Right cardiac atrium (tissue), 5 donors: ENCODE data around the gene KCNQ1. TPM values are rescaled to one million over a fixed set of nuclear protein-coding genes. Genes with fewer than 3 reads are reported as not detected.

Experiments
- ATAC-seq, 2 donors: fragments of 200-7000 bp; cut with Tn5 transposase; one replicate each; pipeline versions ENCODE4 v1.8.0 to v1.9.1; 2020; ENCODE audit warnings: moderate library complexity in 2 of 2, mild to moderate bottlenecking in 1 of 2
- DNase-seq, 3 donors: peaks; one replicate each; pipeline ENCODE4 v3.0.0-alpha.2; 2020
- H3K27ac ChIP-seq: one replicate; pipeline ENCODE4 v1.5.1; 2013; ENCODE audit warnings: mild to moderate bottlenecking, low read length, control low read depth, moderate library complexity
- H3K27me3 ChIP-seq: one replicate; pipeline ENCODE4 v1.6.1; 2013; ENCODE audit not compliant: control insufficient read depth, insufficient read depth
- H3K4me1 ChIP-seq: one replicate; pipeline ENCODE4 v1.6.1; 2013; ENCODE audit warnings: low read length; ENCODE audit not compliant: control insufficient read depth, insufficient read depth
- H3K4me3 ChIP-seq: one replicate; pipeline ENCODE4 v1.5.1; 2013; ENCODE audit warnings: low read length, control low read depth
- H3K9me3 ChIP-seq: one replicate; pipeline ENCODE4 v1.6.1; 2013; ENCODE audit warnings: low read length; ENCODE audit not compliant: control insufficient read depth
- WGBS: extraction: QIAGEN DNeasy Blood & Tissue Kit; methylation state at CpG from one replicate; pipeline ENCODE4 v1.1.7; 2013; 5-methylcytosine and 5-hydroxymethylcytosine counted together
- intact Hi-C, 4 donors: fragments of 100-400 bp; cut with DNase I; formaldehyde crosslinking; loops; one replicate each; pipeline versions ENCODE4 v1.11.0 to v1.14.0; 2022 to 2023
- polyA plus RNA-seq: library from polyadenylated mRNA; stranded (reverse); fragments of 200-250 nt; gene quantifications from one replicate; pipeline ENCODE4 v1.2.3, GENCODE V29; 2013
- total RNA-seq, 4 donors: library from RNA; stranded (reverse); fragmentation: NEBNext Ultra II Directional; extraction: Animal tissue kit (Norgen Biotek cat#: 25700); gene quantifications; one replicate each; pipeline ENCODE4 v1.2.1, GENCODE V29; 2021
- donor health status: healthy with polysubstance abuse.
- donor health status: DM: no; HTN: yes; CAD: no.
- donor health status: DM: no; HTN: no; CAD: no.
- donor health status: DM: no; HTN: yes; CAD: no; lungs with severe emphysema.
- donor health status: DM: yes; HTN: yes; CAD: no.

KCNQ1 gene
- total and polyA plus RNA-seq, 5 donors, result 36.4 to 46.8 (median 37.7) TPM

DNA sequence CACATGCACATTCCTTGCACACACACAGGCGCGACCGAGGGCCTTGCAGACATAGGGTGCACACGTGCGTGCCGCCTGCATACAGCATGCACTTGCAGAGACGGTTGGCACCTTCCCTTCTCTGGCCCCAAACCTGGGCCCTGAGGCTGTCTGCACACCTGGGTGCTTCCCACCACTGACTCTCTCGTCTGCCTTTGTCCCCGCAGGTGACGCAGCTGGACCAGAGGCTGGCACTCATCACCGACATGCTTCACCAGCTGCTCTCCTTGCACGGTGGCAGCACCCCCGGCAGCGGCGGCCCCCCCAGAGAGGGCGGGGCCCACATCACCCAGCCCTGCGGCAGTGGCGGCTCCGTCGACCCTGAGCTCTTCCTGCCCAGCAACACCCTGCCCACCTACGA lies 402.8 kb downstream of the KCNQ1 start:
- H3K4me3 ChIP-seq, result no peak overlapping the region
- H3K27ac ChIP-seq, result no peak overlapping the region
- no peaks in the 10 kb centered on the region for H3K27me3 ChIP-seq
- 90% methylated on average over 21 of the region's 21 CpGs for WGBS
- DNase-seq (no peak), ATAC-seq (no peak)
- no peaks in the 10 kb centered on the region for H3K9me3 ChIP-seq
- intact Hi-C loops, result no loop called here
- H3K4me1 ChIP-seq, result no peaks in the 10 kb centered on the region

DNA sequence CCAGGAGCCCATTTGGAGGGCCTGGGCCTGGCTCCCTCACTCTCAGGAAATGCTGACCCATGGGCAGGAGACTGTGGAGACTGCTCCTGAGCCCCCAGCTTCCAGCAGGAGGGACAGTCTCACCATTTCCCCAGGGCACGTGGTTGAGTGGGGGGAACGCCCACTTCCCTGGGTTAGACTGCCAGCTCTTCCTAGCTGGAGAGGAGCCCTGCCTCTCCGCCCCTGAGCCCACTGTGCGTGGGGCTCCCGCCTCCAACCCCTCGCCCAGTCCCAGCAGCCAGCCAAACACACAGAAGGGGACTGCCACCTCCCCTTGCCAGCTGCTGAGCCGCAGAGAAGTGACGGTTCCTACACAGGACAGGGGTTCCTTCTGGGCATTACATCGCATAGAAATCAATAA lies 403.7 kb downstream of the KCNQ1 start:
- H3K4me1 ChIP-seq, result no peaks in the 10 kb centered on the region
- no peak for DNase-seq
- intact Hi-C loops, result no loop called here
- no peak overlapping the region for H3K4me3 ChIP-seq
- H3K27me3 ChIP-seq, result no peaks in the 10 kb centered on the region
- ATAC-seq, result no peak
- H3K27ac ChIP-seq, result no peak overlapping the region
- H3K9me3 ChIP-seq, result no peaks in the 10 kb centered on the region
- 87% methylated on average over 9 of the region's 9 CpGs for WGBS

DNA sequence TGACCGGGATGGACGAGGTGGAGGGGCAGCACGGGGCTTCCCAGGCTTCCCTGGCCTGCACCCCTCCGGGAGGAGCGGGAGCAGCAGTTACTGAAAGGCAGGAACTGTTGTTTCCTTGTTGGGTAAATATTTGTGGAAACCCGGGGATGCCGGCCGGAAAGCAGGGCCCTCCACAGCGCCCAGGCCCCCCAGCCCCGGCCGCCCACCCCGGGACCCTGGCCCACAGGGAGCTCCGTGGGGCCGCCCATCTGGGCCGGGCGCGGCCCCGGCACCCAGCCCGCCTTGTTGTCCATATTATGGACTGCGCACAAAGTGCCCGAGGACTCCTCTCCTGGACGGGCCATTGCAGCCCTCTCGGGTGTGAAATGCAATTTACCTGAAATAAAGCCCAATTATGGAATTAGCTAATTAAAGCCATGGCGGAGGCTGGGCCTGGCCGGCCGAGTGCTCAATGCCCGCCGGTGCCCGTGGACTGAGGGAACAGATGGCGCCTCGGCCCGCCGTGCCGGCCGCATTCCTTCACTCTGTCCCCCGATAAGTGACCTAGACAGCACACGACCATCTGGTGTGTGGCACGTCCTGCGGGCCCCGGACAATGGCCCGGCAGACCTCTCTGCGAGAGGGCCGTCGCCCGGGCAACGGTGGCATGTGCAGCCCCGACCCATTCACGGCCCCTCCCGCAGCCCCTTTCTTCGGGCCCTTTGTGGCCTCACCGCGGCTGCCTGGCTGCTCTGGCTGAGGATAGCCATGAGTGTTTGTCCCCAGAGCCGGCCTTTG lies 405.4 kb downstream of the KCNQ1 start:
- Histone ChIP-seq H3K9me3 (no peaks in the 10 kb centered on the region), H3K27ac (no peak overlapping the region), H3K4me1 (no peaks in the 10 kb centered on the region), H3K27me3 (no peaks in the 10 kb centered on the region), H3K4me3 (no peak overlapping the region)
- ATAC-seq, result no peak
- 84% methylated on average over 53 of the region's 53 CpGs for WGBS
- intact Hi-C loops, result no loop called here
- no peak for DNase-seq

DNA sequence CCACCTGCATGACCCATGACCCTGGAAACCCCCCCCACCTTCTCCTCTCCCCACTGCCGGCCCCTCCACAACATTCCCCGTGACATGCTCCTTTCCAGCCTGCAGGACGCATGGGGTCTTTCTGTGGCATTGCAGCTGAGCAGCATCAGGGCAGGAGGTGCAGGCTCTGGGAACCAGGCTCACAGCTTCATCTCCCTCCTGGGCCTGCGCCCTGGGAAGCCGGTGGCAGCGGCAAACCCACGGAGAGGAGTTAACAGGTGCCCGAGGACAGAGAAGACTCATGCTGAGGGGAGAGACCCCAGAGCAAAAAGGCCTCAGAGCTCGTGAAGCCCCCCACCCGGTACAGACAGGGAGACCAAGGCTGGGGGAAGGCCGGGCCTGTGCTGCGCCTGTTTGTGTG lies 408.6 kb downstream of the KCNQ1 start:
- intact Hi-C loops, result no loop called here
- no peak for ATAC-seq
- 97% methylated on average over 12 of the region's 12 CpGs for WGBS

DNA sequence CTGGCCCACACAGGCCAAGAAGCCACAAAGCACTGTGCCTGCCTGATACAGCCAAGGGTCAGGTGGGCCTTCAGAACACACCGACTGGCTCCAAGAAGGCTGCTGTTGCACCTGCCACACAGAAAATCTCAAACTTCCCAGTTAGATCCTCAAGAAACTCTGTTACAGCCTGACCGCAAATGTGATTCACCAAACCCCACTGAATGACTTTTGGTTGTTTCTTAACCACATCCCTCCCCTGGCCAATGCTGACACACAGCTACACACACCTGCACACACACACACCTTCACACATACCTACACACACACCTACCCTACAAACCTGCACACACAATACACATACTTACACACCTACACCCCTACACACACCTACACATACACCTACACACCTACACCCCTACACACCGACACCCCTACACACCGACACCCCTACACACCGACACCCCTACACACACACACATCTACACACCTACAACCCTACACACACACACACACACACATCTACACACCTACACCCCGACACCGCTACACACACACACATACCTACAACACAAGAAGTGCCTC lies 409.3 kb downstream of the KCNQ1 start:
- H3K4me3 ChIP-seq, result no peak overlapping the region
- H3K4me1 ChIP-seq, result no peaks in the 10 kb centered on the region
- ATAC-seq (no peak), DNase-seq (no peak)
- no peak overlapping the region for H3K27ac ChIP-seq
- H3K9me3 ChIP-seq, result no peaks in the 10 kb centered on the region
- no peaks in the 10 kb centered on the region for H3K27me3 ChIP-seq
- intact Hi-C loops, result no loop called here
- 95% methylated on average over 7 of the region's 7 CpGs for WGBS

More for the DNA sequence above, 408.6 kb downstream of the KCNQ1 start:
- Histone ChIP-seq H3K27me3 (no peaks in the 10 kb centered on the region), H3K27ac (no peak overlapping the region), H3K4me3 (no peak overlapping the region), H3K4me1 (no peaks in the 10 kb centered on the region), H3K9me3 (no peaks in the 10 kb centered on the region)
- no peak for DNase-seq

DNA sequence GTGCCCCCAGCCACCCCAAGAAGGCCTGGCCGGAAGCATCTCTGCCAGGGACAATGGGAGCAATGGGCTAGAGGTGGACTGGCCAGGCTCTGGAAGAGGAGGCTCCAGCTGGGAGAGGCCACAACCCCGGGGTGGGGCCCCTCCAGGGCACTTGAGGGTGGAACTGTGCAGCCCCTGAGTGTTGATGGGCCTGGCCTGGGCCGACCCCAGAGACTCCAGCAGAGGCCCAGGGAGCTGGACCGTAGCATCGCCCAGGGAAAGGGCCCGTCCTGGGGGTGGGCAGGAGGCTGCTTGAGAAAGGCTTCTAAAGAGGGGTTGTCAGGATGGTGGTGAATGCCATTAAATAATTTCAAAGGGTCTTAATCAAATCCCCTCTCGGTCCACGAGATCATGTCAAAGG lies 410.4 kb downstream of the KCNQ1 start:
- 89% methylated on average over 8 of the region's 8 CpGs for WGBS
- ATAC-seq (no peak), DNase-seq (no peak)
- Histone ChIP-seq H3K4me1 (no peaks in the 10 kb centered on the region), H3K27ac (no peak overlapping the region), H3K4me3 (no peak overlapping the region), H3K9me3 (no peaks in the 10 kb centered on the region), H3K27me3 (no peaks in the 10 kb centered on the region)
- intact Hi-C loops, result no loop called here

DNA sequence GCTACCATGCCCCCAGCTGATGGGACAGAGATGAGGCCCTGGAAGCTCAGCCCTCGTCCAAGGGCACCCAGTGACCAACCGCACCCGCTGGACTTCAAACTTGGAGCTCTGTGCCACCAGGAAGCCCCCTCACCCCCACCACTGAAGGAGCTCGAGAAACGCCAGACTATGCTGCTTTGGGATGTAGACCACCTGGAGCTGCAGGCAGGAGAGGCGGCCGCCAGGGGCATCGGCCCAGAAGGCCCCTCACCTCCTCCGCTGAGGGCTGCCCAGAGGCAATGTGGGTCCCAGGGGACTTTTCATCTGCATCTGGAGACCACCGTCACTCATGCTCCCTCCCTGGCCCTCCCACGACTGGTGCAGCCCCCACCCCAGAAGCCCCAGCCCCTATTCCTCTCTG lies 412.5 kb downstream of the KCNQ1 start:
- WGBS, result 88% methylated on average over 11 of the region's 11 CpGs
- H3K4me1 ChIP-seq, result no peaks in the 10 kb centered on the region

DNA sequence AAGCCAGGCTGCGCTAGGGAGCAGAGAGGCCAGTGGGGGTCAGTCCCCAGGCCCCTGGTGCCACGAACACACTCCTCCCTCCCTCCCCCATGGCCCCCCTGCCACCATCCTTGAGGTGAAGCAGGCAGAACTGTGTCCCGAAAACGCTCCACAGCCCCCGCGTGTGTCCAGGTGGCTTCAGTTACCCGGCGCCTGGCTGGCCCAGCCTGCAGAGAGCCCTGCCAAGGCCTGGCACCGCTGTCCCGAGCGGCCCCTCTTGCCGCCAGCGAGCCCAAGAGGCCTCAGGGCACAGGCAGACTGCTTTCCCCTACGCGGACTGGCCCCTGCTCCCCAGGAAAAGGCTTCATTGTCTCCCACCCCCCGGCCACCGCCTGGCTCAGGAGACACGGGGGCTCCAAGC lies 413.1 kb downstream of the KCNQ1 start:
- Histone ChIP-seq H3K27ac (no peak overlapping the region), H3K4me3 (no peak overlapping the region), H3K9me3 (no peaks in the 10 kb centered on the region), H3K27me3 (no peaks in the 10 kb centered on the region), H3K4me1 (no peaks in the 10 kb centered on the region)
- intact Hi-C loops, result no loop called here
- DNase-seq (no peak), ATAC-seq (no peak)
- WGBS, result 82% methylated on average over 18 of the region's 18 CpGs

More for the DNA sequence above, 412.5 kb downstream of the KCNQ1 start:
- ATAC-seq (no peak), DNase-seq (no peak)
- H3K9me3 ChIP-seq, result no peaks in the 10 kb centered on the region
- no peaks in the 10 kb centered on the region for H3K27me3 ChIP-seq
- H3K27ac ChIP-seq, result no peak overlapping the region
- H3K4me3 ChIP-seq, result no peak overlapping the region
- intact Hi-C loops, result no loop called here

DNA sequence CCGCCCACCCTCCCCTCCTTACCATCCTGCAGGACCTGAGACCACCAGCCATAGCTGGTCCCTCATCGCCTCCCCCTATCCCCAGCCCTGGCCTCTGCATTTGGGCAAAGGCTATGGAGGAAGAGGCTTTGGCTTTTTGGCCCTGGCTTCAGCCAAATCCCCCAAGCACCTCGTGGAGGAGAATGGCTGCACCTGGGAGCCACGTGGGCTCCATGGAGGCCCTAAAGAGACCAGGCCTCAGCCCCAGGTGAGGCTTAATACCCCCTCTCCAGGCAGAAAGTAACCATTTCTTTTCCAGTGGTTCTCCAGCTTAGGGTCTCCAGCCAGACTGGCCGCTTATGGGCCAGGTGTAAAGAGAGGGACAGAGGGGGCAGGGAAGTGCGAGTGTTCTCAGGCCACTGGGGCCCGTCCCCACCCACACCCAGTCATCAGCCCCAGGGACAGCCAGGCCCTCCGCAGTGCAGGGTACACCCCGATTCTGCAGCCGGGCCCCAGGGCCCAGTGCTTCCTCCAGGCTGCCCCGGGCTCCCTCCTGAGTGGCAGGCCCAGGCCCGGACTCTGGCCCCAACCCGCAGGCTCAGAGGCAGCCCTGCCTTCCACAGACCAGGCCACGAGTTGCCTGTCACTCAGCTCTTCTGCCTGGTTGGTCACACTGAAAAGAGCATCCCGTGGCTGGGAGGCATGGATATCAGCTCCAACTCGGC lies 414.3 kb downstream of the KCNQ1 start:
- intact Hi-C loops, result no loop called here
- no peaks in the 10 kb centered on the region for H3K9me3 ChIP-seq
- ATAC-seq (no peak), DNase-seq (no peak)
- H3K27ac ChIP-seq, result no peak overlapping the region
- WGBS, result 86% methylated on average over 16 of the region's 16 CpGs
- no peaks in the 10 kb centered on the region for H3K27me3 ChIP-seq
- H3K4me1 ChIP-seq, result no peaks in the 10 kb centered on the region
- H3K4me3 ChIP-seq, result no peak overlapping the region

DNA sequence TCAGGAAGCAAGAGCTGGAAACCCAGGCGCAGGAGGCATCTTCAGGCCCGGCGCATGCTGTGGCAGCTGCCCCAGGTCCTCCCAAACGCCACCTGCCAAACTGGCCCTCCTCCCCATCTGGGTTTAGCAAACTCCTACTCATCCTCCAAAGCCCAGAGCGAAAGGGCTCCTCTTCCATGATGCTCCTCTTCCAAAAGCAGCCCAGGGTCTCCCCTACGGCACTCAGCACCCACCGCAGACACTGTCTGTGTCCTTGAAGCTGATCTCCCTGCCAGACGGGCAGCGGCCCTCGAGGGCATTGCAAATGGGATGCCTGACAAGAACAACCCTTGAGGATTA lies 414.9 kb downstream of the KCNQ1 start:
- WGBS, result 92% methylated on average over 10 of the region's 10 CpGs

DNA sequence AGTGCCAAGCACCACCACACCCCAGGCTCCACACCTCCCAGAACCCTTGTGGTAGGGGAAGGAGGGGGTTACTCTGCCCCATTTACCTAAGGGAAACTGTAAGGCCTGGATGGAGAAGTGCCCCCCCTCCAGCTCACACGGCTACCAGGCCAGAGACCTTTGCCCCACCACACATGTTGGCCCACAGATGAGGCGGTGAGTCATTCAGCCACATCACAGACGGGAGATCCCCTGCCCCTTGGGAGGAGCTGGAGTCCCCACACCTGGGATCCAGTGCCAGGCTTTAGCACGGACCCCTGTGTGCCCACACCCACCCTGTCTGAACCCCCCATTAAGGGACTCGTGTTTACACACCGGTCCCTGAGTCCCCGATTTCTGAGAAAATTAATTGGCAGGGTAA lies 415.8 kb downstream of the KCNQ1 start:
- no peaks in the 10 kb centered on the region for H3K27me3 ChIP-seq
- WGBS, result 83% methylated on average over 7 of the region's 7 CpGs
- H3K4me1 ChIP-seq, result no peaks in the 10 kb centered on the region
- DNase-seq (no peak), ATAC-seq (no peak)
- intact Hi-C loops, result loop anchor here in 1 of 4 donors (10.0 kb wide), 1 partner anchor 166 kb away; the partner anchor contains the start of gene KCNQ1OT1
- no peaks in the 10 kb centered on the region for H3K9me3 ChIP-seq
- H3K27ac ChIP-seq, result no peak overlapping the region
- H3K4me3 ChIP-seq, result no peak overlapping the region

More for the DNA sequence above, 414.9 kb downstream of the KCNQ1 start:
- Histone ChIP-seq H3K4me1 (no peaks in the 10 kb centered on the region), H3K27ac (no peak overlapping the region), H3K9me3 (no peaks in the 10 kb centered on the region), H3K27me3 (no peaks in the 10 kb centered on the region), H3K4me3 (no peak overlapping the region)
- no peak for DNase-seq
- ATAC-seq, result no peak
- intact Hi-C loops, result loop anchor here in 1 of 4 donors (10.0 kb wide), 1 partner anchor 165 kb away; the partner anchor contains the start of gene KCNQ1OT1
